ENCODE measurements around the gene DLEC1.
A peak's percentile ranks its signal among the peaks of the same experiment; 100 is the strongest.

Gene DLEC1

GRCh38 chr3:38152609-38153008 is 113.6 kb downstream of the DLEC1 start:
- TF ChIP-seq PPARA (CRISPR knock-in tag; IDR thresholded peaks at IDR 0.05; ENCODE audit: borderline replicate concordance): no peak
- TF ChIP-seq TOX (CRISPR knock-in tag; IDR thresholded peaks at IDR 0.05; ENCODE audit: borderline replicate concordance): no peak
- no peak for TF ChIP-seq ZFP3 (CRISPR knock-in tag; IDR thresholded peaks at IDR 0.05)
- no peak for TF ChIP-seq POU6F1 (CRISPR knock-in tag; IDR thresholded peaks at IDR 0.05; ENCODE audit: borderline replicate concordance, low read depth)
- no peak for TF ChIP-seq GLIS3 (CRISPR knock-in tag; IDR thresholded peaks at IDR 0.05)
- TF ChIP-seq ZC3H10 (CRISPR knock-in tag; IDR thresholded peaks at IDR 0.05): no peak
- TF ChIP-seq SNAI2 (CRISPR knock-in tag; IDR thresholded peaks at IDR 0.05): no peak
- TF ChIP-seq ZNF8 (CRISPR knock-in tag; IDR thresholded peaks at IDR 0.05): no peak
- no peak for TF ChIP-seq BACH2 (CRISPR knock-in tag; IDR thresholded peaks at IDR 0.05; ENCODE audit: borderline replicate concordance)
- TF ChIP-seq CSDC2 (CRISPR knock-in tag; IDR thresholded peaks at IDR 0.05): no peak
- no peak for TF ChIP-seq ZFP30 (CRISPR knock-in tag; IDR thresholded peaks at IDR 0.05)
- no peak for TF ChIP-seq CREB5 (CRISPR knock-in tag; IDR thresholded peaks at IDR 0.05; ENCODE audit: low read depth)
- TF ChIP-seq TSHZ2 (CRISPR knock-in tag; IDR thresholded peaks at IDR 0.05): no peak
- no peak for TF ChIP-seq ARNTL (CRISPR knock-in tag; IDR thresholded peaks at IDR 0.05; ENCODE audit: borderline replicate concordance, low read depth)
- no peak for TF ChIP-seq RARB (CRISPR knock-in tag; IDR thresholded peaks at IDR 0.05)
- TF ChIP-seq PATZ1 (CRISPR knock-in tag; IDR thresholded peaks at IDR 0.05; ENCODE audit: borderline replicate concordance): no peak
- TF ChIP-seq TCF4 (CRISPR knock-in tag; IDR thresholded peaks at IDR 0.05; ENCODE audit: borderline replicate concordance): no peak
- no peak for TF ChIP-seq OSR1 (CRISPR knock-in tag; IDR thresholded peaks at IDR 0.05)
- no peak for ATAC-seq

- ATAC-seq: no peak
- no peak for TF ChIP-seq SNAI2 (CRISPR knock-in tag; IDR thresholded peaks at IDR 0.05)
- TF ChIP-seq CSDC2 (CRISPR knock-in tag; IDR thresholded peaks at IDR 0.05): no peak
- TF ChIP-seq BACH2 (CRISPR knock-in tag; IDR thresholded peaks at IDR 0.05; ENCODE audit: borderline replicate concordance): no peak
- TF ChIP-seq ISL1 (CRISPR knock-in tag; IDR thresholded peaks at IDR 0.05): no peak
- TF ChIP-seq ZFP30 (CRISPR knock-in tag; IDR thresholded peaks at IDR 0.05): no peak
- no peak for TF ChIP-seq TCF4 (CRISPR knock-in tag; IDR thresholded peaks at IDR 0.05; ENCODE audit: borderline replicate concordance)
- no peak for TF ChIP-seq ZNF8 (CRISPR knock-in tag; IDR thresholded peaks at IDR 0.05)
- TF ChIP-seq CSRNP3 (CRISPR knock-in tag; IDR thresholded peaks at IDR 0.05): no peak
- TF ChIP-seq ARNTL (CRISPR knock-in tag; IDR thresholded peaks at IDR 0.05; ENCODE audit: borderline replicate concordance, low read depth): no peak
- no peak for TF ChIP-seq GLIS3 (CRISPR knock-in tag; IDR thresholded peaks at IDR 0.05)
Observed at GRCh38 chr3:38153221-38153620, 114.2 kb downstream of the DLEC1 start.

GRCh38 chr3:38154033-38154494 is 115.1 kb downstream of the DLEC1 start:
- no peak for ATAC-seq
- TF ChIP-seq ISL1 (CRISPR knock-in tag; IDR thresholded peaks at IDR 0.05) (peak; percentile 36; the same call in 1 of the 2 replicates), OSR1 (CRISPR knock-in tag; IDR thresholded peaks at IDR 0.05) (no peak)

Measured in SK-N-SH treated with all-trans-retinoic acid at 6 μM for 48 hours (cell line).